ENCODE measurements around the gene TCF3. TPM values are rescaled to one million over a fixed set of nuclear protein-coding genes. Genes with fewer than 3 reads are reported as not detected.

The TCF3 gene
- total RNA-seq, 1 donor: 55.0 TPM

DNA sequence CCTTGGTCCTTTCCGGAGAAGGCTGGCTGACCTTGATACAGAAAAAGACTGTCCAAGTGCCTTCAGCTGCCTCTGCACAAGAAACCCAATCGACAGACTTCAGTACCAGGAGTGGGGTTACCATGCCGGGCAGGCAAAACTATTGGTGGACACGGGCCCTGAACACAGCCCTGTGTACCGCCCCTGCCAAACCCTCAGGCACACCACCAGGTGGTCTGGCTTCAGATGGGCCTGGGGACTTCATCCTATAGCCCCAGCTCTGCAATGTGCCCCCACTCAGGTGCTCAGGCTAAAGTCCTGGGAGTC is 17.5 kb downstream of the TCF3 start:
- TF ChIP-seq, protein P1, sequence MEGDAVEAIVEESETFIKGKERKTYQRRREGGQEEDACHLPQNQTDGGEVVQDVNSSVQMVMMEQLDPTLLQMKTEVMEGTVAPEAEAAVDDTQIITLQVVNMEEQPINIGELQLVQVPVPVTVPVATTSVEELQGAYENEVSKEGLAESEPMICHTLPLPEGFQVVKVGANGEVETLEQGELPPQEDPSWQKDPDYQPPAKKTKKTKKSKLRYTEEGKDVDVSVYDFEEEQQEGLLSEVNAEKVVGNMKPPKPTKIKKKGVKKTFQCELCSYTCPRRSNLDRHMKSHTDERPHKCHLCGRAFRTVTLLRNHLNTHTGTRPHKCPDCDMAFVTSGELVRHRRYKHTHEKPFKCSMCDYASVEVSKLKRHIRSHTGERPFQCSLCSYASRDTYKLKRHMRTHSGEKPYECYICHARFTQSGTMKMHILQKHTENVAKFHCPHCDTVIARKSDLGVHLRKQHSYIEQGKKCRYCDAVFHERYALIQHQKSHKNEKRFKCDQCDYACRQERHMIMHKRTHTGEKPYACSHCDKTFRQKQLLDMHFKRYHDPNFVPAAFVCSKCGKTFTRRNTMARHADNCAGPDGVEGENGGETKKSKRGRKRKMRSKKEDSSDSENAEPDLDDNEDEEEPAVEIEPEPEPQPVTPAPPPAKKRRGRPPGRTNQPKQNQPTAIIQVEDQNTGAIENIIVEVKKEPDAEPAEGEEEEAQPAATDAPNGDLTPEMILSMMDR (IDR thresholded peaks at IDR 0.05; ENCODE audit: extremely low read depth, low read depth, low read length): no peak
- H3K79me2 ChIP-seq (ENCODE audit: insufficient read depth, low read length): peaks cover 43% of the 10 kb centered on the region
- H4K20me1 ChIP-seq (ENCODE audit: insufficient read depth, low read length): peaks cover 25% of the 10 kb centered on the region
- no peaks in the 10 kb centered on the region for H3K9me3 ChIP-seq (ENCODE audit: low read depth, low read length)
- no peak overlapping the region for H3K4me2 ChIP-seq (ENCODE audit: insufficient read depth, low read length)
- H3K27ac ChIP-seq (ENCODE audit: low read depth, low read length): no peak overlapping the region
- H3K4me3 ChIP-seq (ENCODE audit: insufficient read depth, low read length): no peak overlapping the region
- H3K36me3 ChIP-seq (ENCODE audit: insufficient read depth, low read length): peaks cover 27% of the 10 kb centered on the region
- H2AFZ ChIP-seq (ENCODE audit: low read length): no peak overlapping the region
- no peak for DNase-seq (ENCODE audit: insufficient read length, low spot score, missing footprints)
- H3K4me1 ChIP-seq (ENCODE audit: insufficient read depth, low read length): no peaks in the 10 kb centered on the region
- no peaks in the 10 kb centered on the region for H3K27me3 ChIP-seq (ENCODE audit: insufficient read depth, low read length)

DNA sequence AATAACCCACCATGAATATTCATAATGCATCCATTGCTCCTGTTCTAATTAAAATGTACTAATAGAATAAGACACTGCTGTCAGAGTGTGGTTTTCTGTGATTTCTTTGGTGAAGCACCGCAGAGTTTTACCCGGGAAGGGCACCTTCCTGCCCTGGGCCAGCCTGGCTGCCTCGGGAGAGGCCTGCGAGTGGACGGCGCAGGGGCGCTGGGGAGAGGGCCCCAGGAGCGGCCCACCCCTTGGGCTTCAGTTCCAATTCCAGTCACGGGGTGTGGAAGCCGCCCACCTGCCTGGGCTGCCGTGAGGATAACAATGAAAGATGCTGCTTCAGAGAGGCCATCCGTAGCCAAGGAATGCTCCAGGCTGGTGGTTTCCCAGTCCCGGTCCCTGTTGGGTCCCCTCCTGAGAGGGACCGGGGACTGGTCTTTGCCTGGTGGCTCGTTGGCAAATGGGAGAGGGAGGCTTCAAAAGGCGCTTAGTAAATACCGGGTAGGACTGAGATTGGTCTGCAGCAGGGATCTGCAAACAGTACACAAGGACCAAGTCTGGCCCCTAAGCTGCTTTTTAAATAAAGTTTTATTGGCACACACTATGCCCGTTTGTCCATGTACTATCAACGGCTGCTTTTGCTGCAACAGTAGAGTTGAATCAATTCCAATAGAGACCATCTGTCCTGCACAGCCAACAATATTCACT is 18.0 kb downstream of the TCF3 start:
- TF ChIP-seq, protein P1 (IDR thresholded peaks at IDR 0.05; ENCODE audit: extremely low read depth, low read depth, low read length): no peak
- H3K9me3 ChIP-seq (ENCODE audit: low read depth, low read length): no peaks in the 10 kb centered on the region
- H3K4me3 ChIP-seq (ENCODE audit: insufficient read depth, low read length): no peak overlapping the region
- no peaks in the 10 kb centered on the region for H3K4me1 ChIP-seq (ENCODE audit: insufficient read depth, low read length)
- peak; percentile 84 for DNase-seq (ENCODE audit: insufficient read length, low spot score, missing footprints)
- no peak overlapping the region for H2AFZ ChIP-seq (ENCODE audit: low read length)
- H4K20me1 ChIP-seq (ENCODE audit: insufficient read depth, low read length): peaks cover 25% of the 10 kb centered on the region
- H3K27ac ChIP-seq (ENCODE audit: low read depth, low read length): no peak overlapping the region
- H3K4me2 ChIP-seq (ENCODE audit: insufficient read depth, low read length): no peak overlapping the region
- peaks cover 23% of the 10 kb centered on the region for H3K36me3 ChIP-seq (ENCODE audit: insufficient read depth, low read length)
- H3K79me2 ChIP-seq (ENCODE audit: insufficient read depth, low read length): peaks cover 39% of the 10 kb centered on the region
- H3K27me3 ChIP-seq (ENCODE audit: insufficient read depth, low read length): no peaks in the 10 kb centered on the region

- H4K20me1 ChIP-seq (ENCODE audit: insufficient read depth, low read length): peaks cover 19% of the 10 kb centered on the region
- H3K4me3 ChIP-seq (ENCODE audit: insufficient read depth, low read length): no peak overlapping the region
Observed at GRCh38 chr19:1633269-1633826, 19.1 kb downstream of the TCF3 start.

More at GRCh38 chr19:1633269-1633826, 19.1 kb downstream of the TCF3 start:
- H2AFZ ChIP-seq (ENCODE audit: low read length): no peak overlapping the region
- no peak overlapping the region for H3K27ac ChIP-seq (ENCODE audit: low read depth, low read length)
- peaks cover 13% of the 10 kb centered on the region for H3K36me3 ChIP-seq (ENCODE audit: insufficient read depth, low read length)
- no peaks in the 10 kb centered on the region for H3K9me3 ChIP-seq (ENCODE audit: low read depth, low read length)
- H3K27me3 ChIP-seq (ENCODE audit: insufficient read depth, low read length): no peaks in the 10 kb centered on the region
- H3K4me2 ChIP-seq (ENCODE audit: insufficient read depth, low read length): no peak overlapping the region
- DNase-seq (ENCODE audit: insufficient read length, low spot score, missing footprints): peak; percentile 75
- TF ChIP-seq, protein P1 (IDR thresholded peaks at IDR 0.05; ENCODE audit: extremely low read depth, low read depth, low read length): no peak
- H3K79me2 ChIP-seq (ENCODE audit: insufficient read depth, low read length): peaks cover 30% of the 10 kb centered on the region
- no peaks in the 10 kb centered on the region for H3K4me1 ChIP-seq (ENCODE audit: insufficient read depth, low read length)

Data from osteoblast (primary cell).